ENCODE results near the gene RTN3.

The RTN3 gene

GRCh38 chr11:63710476-63711217 is 29.3 kb downstream of the RTN3 start:
- H3K4me3 ChIP-seq (ENCODE audit: low read depth in 1 of 2, low read length in 2 of 2), result no peak overlapping the region
- no peaks in the 10 kb centered on the region for H3K9me3 ChIP-seq (ENCODE audit: control insufficient read depth in 1 of 2, low read length in 2 of 2)
- no peaks in the 10 kb centered on the region for H3K4me1 ChIP-seq (ENCODE audit: control insufficient read depth in 1 of 2, insufficient read depth in 2 of 2, low read length in 2 of 2)
- no peak overlapping the region for H3K27ac ChIP-seq (ENCODE audit: low read length)
- H3K27me3 ChIP-seq (ENCODE audit: low read depth, low read length), result no peaks in the 10 kb centered on the region
- H3K36me3 ChIP-seq (ENCODE audit: control insufficient read depth in 1 of 2, insufficient read depth in 2 of 2, low read length in 2 of 2), result no peaks in the 10 kb centered on the region

GRCh38 chr11:63711838-63712237 is 30.5 kb downstream of the RTN3 start:
- no peak overlapping the region for H3K27ac ChIP-seq (ENCODE audit: low read length)
- H3K36me3 ChIP-seq (ENCODE audit: control insufficient read depth in 1 of 2, insufficient read depth in 2 of 2, low read length in 2 of 2), result no peaks in the 10 kb centered on the region
- no peaks in the 10 kb centered on the region for H3K9me3 ChIP-seq (ENCODE audit: control insufficient read depth in 1 of 2, low read length in 2 of 2)
- H3K27me3 ChIP-seq (ENCODE audit: low read depth, low read length), result no peaks in the 10 kb centered on the region
- H3K4me1 ChIP-seq (ENCODE audit: control insufficient read depth in 1 of 2, insufficient read depth in 2 of 2, low read length in 2 of 2), result no peaks in the 10 kb centered on the region
- no peak overlapping the region for H3K4me3 ChIP-seq (ENCODE audit: low read depth in 1 of 2, low read length in 2 of 2)

GRCh38 chr11:63713766-63714165 is 32.5 kb downstream of the RTN3 start:
- Histone ChIP-seq H3K4me1 (ENCODE audit: control insufficient read depth in 1 of 2, insufficient read depth in 2 of 2, low read length in 2 of 2) (no peaks in the 10 kb centered on the region), H3K27me3 (ENCODE audit: low read depth, low read length) (no peaks in the 10 kb centered on the region), H3K27ac (ENCODE audit: low read length) (no peak overlapping the region), H3K4me3 (ENCODE audit: low read depth in 1 of 2, low read length in 2 of 2) (no peak overlapping the region), H3K9me3 (ENCODE audit: control insufficient read depth in 1 of 2, low read length in 2 of 2) (no peaks in the 10 kb centered on the region), H3K36me3 (ENCODE audit: control insufficient read depth in 1 of 2, insufficient read depth in 2 of 2, low read length in 2 of 2) (no peaks in the 10 kb centered on the region)

GRCh38 chr11:63716046-63716445 is 34.7 kb downstream of the RTN3 start:
- Histone ChIP-seq H3K36me3 (ENCODE audit: control insufficient read depth in 1 of 2, insufficient read depth in 2 of 2, low read length in 2 of 2) (peaks cover 0 to 4% of the 10 kb centered on the region in 2 donors), H3K4me1 (ENCODE audit: control insufficient read depth in 1 of 2, insufficient read depth in 2 of 2, low read length in 2 of 2) (no peaks in the 10 kb centered on the region), H3K4me3 (ENCODE audit: low read depth in 1 of 2, low read length in 2 of 2) (no peak overlapping the region), H3K27ac (ENCODE audit: low read length) (no peak overlapping the region), H3K9me3 (ENCODE audit: control insufficient read depth in 1 of 2, low read length in 2 of 2) (no peaks in the 10 kb centered on the region), H3K27me3 (ENCODE audit: low read depth, low read length) (no peaks in the 10 kb centered on the region)

- H3K4me3 ChIP-seq (ENCODE audit: low read depth in 1 of 2, low read length in 2 of 2), result no peak overlapping the region
- no peaks in the 10 kb centered on the region for H3K4me1 ChIP-seq (ENCODE audit: control insufficient read depth in 1 of 2, insufficient read depth in 2 of 2, low read length in 2 of 2)
- no peaks in the 10 kb centered on the region for H3K9me3 ChIP-seq (ENCODE audit: control insufficient read depth in 1 of 2, low read length in 2 of 2)
- no peaks in the 10 kb centered on the region for H3K27me3 ChIP-seq (ENCODE audit: low read depth, low read length)
- H3K36me3 ChIP-seq (ENCODE audit: control insufficient read depth in 1 of 2, insufficient read depth in 2 of 2, low read length in 2 of 2), result peaks cover 0 to 4% of the 10 kb centered on the region in 2 donors
- no peak overlapping the region for H3K27ac ChIP-seq (ENCODE audit: low read length)
Observed at GRCh38 chr11:63719001-63719400, 37.7 kb downstream of the RTN3 start.

GRCh38 chr11:63719987-63720386 is 38.7 kb downstream of the RTN3 start:
- H3K4me1 ChIP-seq (ENCODE audit: control insufficient read depth in 1 of 2, insufficient read depth in 2 of 2, low read length in 2 of 2), result no peaks in the 10 kb centered on the region
- no peak overlapping the region for H3K27ac ChIP-seq (ENCODE audit: low read length)

GRCh38 chr11:63720611-63721010 is 39.3 kb downstream of the RTN3 start:
- Histone ChIP-seq H3K4me3 (ENCODE audit: low read depth in 1 of 2, low read length in 2 of 2) (no peak overlapping the region), H3K27me3 (ENCODE audit: low read depth, low read length) (no peaks in the 10 kb centered on the region), H3K36me3 (ENCODE audit: control insufficient read depth in 1 of 2, insufficient read depth in 2 of 2, low read length in 2 of 2) (peaks cover 0 to 4% of the 10 kb centered on the region in 2 donors), H3K9me3 (ENCODE audit: control insufficient read depth in 1 of 2, low read length in 2 of 2) (no peaks in the 10 kb centered on the region), H3K4me1 (ENCODE audit: control insufficient read depth in 1 of 2, insufficient read depth in 2 of 2, low read length in 2 of 2) (no peaks in the 10 kb centered on the region), H3K27ac (ENCODE audit: low read length) (no peak overlapping the region)

More at GRCh38 chr11:63719987-63720386, 38.7 kb downstream of the RTN3 start:
- Histone ChIP-seq H3K9me3 (ENCODE audit: control insufficient read depth in 1 of 2, low read length in 2 of 2) (no peaks in the 10 kb centered on the region), H3K36me3 (ENCODE audit: control insufficient read depth in 1 of 2, insufficient read depth in 2 of 2, low read length in 2 of 2) (peaks cover 0 to 4% of the 10 kb centered on the region in 2 donors), H3K4me3 (ENCODE audit: low read depth in 1 of 2, low read length in 2 of 2) (no peak overlapping the region), H3K27me3 (ENCODE audit: low read depth, low read length) (no peaks in the 10 kb centered on the region)

GRCh38 chr11:63729326-63729725 is 48.0 kb downstream of the RTN3 start:
- H3K27me3 ChIP-seq (ENCODE audit: low read depth, low read length), result no peaks in the 10 kb centered on the region
- no peaks in the 10 kb centered on the region for H3K36me3 ChIP-seq (ENCODE audit: control insufficient read depth in 1 of 2, insufficient read depth in 2 of 2, low read length in 2 of 2)
- no peaks in the 10 kb centered on the region for H3K9me3 ChIP-seq (ENCODE audit: control insufficient read depth in 1 of 2, low read length in 2 of 2)

GRCh38 chr11:63736864-63737263 is 55.6 kb downstream of the RTN3 start:
- no peaks in the 10 kb centered on the region for H3K36me3 ChIP-seq (ENCODE audit: control insufficient read depth in 1 of 2, insufficient read depth in 2 of 2, low read length in 2 of 2)
- no peaks in the 10 kb centered on the region for H3K4me1 ChIP-seq (ENCODE audit: control insufficient read depth in 1 of 2, insufficient read depth in 2 of 2, low read length in 2 of 2)
- no peaks in the 10 kb centered on the region for H3K27me3 ChIP-seq (ENCODE audit: low read depth, low read length)
- H3K27ac ChIP-seq (ENCODE audit: low read length), result no peak overlapping the region
- no peaks in the 10 kb centered on the region for H3K9me3 ChIP-seq (ENCODE audit: control insufficient read depth in 1 of 2, low read length in 2 of 2)
- H3K4me3 ChIP-seq (ENCODE audit: low read depth in 1 of 2, low read length in 2 of 2), result no peak overlapping the region

More at GRCh38 chr11:63729326-63729725, 48.0 kb downstream of the RTN3 start:
- Histone ChIP-seq H3K27ac (ENCODE audit: low read length) (no peak overlapping the region), H3K4me3 (ENCODE audit: low read depth in 1 of 2, low read length in 2 of 2) (no peak overlapping the region), H3K4me1 (ENCODE audit: control insufficient read depth in 1 of 2, insufficient read depth in 2 of 2, low read length in 2 of 2) (no peaks in the 10 kb centered on the region)

GRCh38 chr11:63737718-63738117 is 56.4 kb downstream of the RTN3 start:
- H3K36me3 ChIP-seq (ENCODE audit: control insufficient read depth in 1 of 2, insufficient read depth in 2 of 2, low read length in 2 of 2), result no peaks in the 10 kb centered on the region
- no peaks in the 10 kb centered on the region for H3K27me3 ChIP-seq (ENCODE audit: low read depth, low read length)
- H3K9me3 ChIP-seq (ENCODE audit: control insufficient read depth in 1 of 2, low read length in 2 of 2), result no peaks in the 10 kb centered on the region
- H3K27ac ChIP-seq (ENCODE audit: low read length), result no peak overlapping the region
- no peak overlapping the region for H3K4me3 ChIP-seq (ENCODE audit: low read depth in 1 of 2, low read length in 2 of 2)
- H3K4me1 ChIP-seq (ENCODE audit: control insufficient read depth in 1 of 2, insufficient read depth in 2 of 2, low read length in 2 of 2), result no peaks in the 10 kb centered on the region

GRCh38 chr11:63738720-63739360 is 57.5 kb downstream of the RTN3 start:
- Histone ChIP-seq H3K27ac (ENCODE audit: low read length) (no peak overlapping the region), H3K36me3 (ENCODE audit: control insufficient read depth in 1 of 2, insufficient read depth in 2 of 2, low read length in 2 of 2) (no peaks in the 10 kb centered on the region), H3K9me3 (ENCODE audit: control insufficient read depth in 1 of 2, low read length in 2 of 2) (no peaks in the 10 kb centered on the region)

More at GRCh38 chr11:63738720-63739360, 57.5 kb downstream of the RTN3 start:
- Histone ChIP-seq H3K4me1 (ENCODE audit: control insufficient read depth in 1 of 2, insufficient read depth in 2 of 2, low read length in 2 of 2) (no peaks in the 10 kb centered on the region), H3K4me3 (ENCODE audit: low read depth in 1 of 2, low read length in 2 of 2) (no peak overlapping the region), H3K27me3 (ENCODE audit: low read depth, low read length) (no peaks in the 10 kb centered on the region)

All from muscle layer of duodenum (tissue), 2 donors.